DMS53 (cell line): ENCODE measurements around the gene TMCC1.
"Not testable (repeated sequence)": the region's sequence is repeated elsewhere in the genome, so short reads cannot be mapped to it uniquely, and the experiment has no call there.

ENCODE experiments used
- DNase-seq: peaks from one replicate; lab custom pipeline; 2025; lab: John Stamatoyannopoulos, UW

The TMCC1 gene

GRCh38 chr3:129893581-129894070, at the start of gene TMCC1:
Gene TMCC1, minus strand, starts transcription at chr3:129893711.
- DNase-seq = peak; percentile 96

DNA sequence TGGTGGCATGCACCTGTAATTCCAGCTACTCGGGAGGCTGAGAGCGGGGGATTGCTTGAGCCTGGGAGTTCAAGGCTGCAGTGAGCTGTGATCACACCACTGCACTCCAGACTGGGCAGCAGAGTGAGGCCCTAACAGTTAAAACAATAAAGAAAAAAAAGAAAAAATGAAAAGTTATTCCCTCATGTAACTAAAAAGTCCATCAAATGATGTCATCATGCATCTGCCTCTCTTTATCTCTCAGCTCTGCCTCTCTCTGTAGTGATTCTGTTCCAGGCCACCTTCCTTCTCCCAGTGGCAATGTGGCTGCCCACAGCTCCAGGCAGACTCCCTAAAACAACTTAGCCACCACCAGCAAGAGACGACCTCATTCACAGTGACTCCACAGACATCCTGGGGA, 49.5 kb upstream of the TMCC1 start:
- DNase-seq = no peak

DNA sequence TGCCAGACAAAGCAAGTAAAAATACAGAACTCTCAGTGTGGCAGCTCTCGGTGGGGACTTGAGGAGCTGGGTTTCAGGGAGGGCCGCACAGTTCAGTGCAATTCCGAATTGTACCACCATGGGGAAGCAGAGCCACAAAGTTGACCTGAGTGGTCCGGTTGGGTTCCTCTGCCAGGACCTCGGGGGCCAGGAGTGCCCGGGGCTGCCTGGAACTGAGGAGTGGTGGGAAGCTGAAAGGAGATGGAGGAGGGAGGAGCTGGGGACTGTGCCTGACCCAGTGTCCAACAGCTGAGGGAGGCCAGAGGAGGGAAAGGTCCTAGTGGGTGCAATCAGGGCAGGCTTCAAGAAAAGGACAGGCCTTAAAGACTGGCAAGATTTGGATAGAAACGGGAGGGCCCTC, 48.8 kb upstream of the TMCC1 start:
- peak; percentile 73 for DNase-seq

DNA sequence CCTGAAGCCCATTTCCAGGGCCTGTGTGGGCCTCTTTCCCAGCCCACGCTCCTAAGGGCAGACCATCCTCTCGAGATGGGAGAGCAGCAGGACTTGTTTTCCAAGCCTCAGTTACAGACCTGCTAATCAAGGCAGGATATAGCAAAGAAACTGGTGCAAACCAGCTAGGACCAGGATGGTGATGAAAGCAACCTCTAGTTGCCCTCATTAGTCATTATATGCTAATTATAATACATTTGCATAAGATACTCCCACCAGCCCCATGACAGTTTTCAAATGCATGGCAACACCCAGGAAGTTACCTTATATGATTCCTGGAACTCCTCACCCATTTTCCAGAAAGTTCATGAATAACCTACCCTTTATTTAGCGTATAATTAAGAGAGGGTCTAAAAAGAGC, 46.6 kb upstream of the TMCC1 start:
- no peak for DNase-seq

DNA sequence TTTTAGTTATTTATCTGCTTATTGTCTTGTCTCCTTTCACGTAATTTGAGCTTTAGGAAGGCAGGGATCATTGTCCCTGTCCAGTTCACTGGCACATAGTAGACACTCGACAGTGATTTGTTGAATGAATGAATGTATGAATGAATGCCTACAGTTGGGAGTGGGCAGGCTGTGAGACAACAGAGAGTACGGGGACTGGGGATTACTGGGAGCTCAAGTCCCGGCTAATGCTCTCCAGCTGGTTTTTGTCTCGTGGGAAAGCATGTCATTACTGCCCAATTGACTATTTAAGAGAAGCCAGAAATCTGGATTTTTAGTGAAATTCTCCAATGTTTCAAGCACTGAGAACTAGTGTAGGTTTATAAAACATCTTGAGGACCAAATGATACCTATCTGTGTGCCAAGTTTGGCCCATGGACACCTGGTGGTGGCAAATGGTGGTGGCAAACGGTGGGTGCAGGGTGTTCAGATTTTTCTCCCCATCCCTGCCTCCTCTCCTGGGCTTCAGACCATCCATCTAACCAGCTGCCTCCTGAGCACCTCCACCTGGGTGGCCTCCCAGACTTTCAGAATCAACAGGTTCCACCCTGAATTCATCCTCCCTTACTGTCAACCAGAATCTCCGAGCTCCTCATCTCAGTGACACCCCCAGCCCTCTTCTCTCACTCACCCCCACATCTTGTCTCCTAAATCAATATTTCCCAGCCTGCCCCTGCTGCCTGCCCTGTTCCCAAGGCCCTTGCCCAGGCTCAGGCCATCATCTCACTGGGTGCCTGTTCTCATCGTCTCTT, 44.8 kb upstream of the TMCC1 start:
- DNase-seq = peak; percentile 10

- no peak for DNase-seq
Observed at GRCh38 chr3:129937717-129938116, 44.2 kb upstream of the TMCC1 start.

GRCh38 chr3:129936757-129937156, 43.2 kb upstream of the TMCC1 start:
- peak; percentile 76 for DNase-seq

DNA sequence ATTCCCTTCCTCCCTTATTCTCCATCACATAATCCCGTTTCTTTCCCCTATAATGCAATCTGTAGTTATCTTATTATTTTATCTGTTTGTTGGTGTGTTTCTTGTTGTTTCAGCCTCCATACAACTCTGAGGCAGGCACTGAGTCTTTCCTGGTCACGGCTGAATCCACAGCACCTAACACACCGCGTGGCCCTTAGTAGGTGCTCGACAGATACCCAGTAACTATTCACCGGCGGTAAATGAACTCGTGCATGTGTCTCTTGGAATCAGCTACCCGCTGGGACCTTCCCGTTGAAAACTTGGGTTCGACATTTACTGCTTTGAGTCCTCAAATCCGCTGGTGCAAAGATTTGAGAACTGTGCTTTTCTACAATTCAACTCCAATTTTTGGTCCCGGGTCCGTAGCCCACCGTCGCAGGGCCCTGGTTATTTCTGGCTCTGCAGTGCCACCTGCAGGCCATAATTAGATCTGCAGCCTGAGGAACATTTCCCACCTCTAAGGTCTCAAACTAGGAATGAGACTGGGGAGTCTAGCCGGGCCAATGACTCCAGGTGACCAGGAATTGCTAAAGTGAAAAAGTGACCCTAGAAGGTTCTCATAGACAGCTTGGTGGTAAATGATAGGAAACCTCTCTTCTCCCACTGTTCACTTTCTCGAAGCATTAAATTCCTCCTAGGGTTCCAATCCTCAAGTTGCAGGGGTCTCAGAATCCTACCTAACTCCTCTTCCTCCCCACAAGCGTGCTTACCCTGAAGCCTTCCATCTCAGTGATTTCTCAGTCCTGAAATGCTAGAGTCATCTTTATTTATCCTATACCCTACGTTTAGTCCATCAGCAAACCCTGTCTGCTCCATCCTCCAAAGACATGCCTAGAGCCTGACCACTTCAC, 41.0 kb upstream of the TMCC1 start:
- DNase-seq = peak; percentile 47

GRCh38 chr3:129933471-129933870, 40.0 kb upstream of the TMCC1 start:
- no peak for DNase-seq

DNA sequence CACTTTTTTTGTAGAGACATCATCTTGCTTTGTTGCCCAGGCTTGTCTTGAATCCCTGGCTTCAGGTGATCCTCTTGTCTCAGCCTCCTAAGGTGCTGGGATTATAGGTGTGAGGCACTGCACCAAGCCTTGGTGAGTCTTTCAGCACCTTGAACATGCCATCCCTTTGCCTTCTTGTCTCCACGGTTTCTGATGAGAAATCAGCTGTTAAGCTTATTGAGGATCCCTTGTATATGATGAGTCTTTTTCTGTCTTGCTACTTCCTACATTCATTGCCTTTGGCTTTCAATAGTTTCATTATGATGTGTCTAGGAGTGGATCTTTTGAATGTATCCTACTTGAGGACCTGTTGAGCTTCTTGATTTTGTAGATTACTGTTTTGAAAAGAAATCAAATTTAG, 35.9 kb upstream of the TMCC1 start:
- DNase-seq = no peak

DNA sequence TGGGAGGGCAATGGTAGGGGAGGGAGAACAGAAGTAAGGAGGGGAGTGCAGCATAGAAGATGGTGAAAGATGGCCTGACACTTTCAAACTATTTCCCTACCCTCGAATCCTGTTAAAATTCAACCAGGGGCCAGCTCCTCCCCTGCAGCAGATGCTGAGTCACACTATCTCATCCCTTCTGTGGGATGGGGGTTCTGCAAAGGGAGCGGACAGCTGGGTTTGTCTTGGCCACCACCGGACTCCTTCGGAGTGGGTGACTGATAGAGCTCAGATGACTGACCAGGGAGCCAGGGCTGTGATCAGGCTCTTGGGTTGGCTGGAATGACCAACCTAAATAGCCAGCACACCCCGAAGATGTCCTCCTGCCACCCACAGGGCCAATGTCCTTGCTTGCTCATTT, 33.6 kb upstream of the TMCC1 start:
- DNase-seq = peak; percentile 56

DNA sequence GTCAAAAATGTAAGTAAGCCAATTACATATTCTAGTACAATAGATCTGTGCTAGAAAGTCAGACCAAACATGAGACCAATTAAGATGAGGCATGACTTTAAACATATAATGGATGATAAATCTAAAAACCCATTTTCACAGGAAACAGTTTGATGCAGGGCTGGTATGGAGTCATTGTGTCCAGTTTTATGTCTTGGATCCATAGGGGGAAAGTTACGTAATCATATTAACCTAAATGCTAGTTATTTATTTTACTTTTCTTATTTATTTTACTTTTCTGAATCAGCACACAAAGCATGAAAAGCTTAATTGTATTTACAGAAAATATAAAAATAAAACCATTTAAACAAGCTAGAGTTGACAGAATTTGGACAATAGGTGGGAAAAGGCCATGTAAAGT, 26.3 kb upstream of the TMCC1 start:
- DNase-seq = no peak

- DNase-seq = no peak
Observed at GRCh38 chr3:129919357-129919756, 25.8 kb upstream of the TMCC1 start.

DNA sequence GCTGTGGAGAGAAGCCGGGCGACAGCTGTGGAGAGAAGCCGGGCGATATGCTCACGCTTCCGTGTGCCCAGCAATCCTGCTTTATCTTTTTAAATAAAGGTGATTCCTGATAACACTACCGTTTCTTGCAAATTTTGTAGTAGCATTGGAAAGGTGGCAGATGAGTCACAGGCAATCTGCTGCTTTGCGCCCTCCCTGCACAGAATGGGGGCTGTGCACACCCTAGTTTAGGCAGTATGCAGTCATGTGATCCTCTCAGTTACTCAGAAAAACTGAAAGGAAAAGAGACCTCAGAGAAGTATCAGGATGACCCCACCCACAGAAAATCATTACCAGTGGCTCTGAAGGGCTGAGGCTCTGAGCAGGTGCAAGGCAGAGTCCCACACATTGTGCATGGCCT, 24.9 kb upstream of the TMCC1 start:
- no peak for DNase-seq

DNA sequence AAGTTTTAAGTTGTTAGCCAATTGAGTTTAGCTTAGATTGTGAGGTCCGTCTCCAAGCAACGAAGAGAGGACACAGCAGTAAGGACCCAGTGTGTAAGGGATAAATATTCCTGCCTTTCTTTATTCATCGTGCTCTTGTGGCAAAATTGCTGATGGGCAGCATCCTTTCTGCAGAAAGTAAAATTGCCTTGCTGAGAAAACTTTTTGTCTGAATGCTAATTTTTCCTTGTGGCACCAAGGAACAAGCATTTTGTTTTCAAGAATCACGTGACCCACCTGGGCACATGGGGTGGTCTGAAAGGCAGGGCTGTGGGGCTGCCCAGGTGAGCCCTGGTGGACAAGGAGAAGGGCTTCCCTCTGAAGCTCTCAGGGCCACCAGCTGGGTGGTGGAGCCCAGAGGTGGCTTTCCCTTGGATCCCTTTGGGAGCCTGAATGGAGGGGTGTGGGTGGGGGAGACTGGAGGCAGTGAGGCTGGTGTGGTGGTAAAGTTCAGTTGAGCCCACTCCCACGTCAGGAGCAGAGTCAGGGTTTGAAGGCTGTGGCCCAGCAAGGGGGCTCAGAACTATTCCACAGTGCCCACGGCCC, 24.0 kb upstream of the TMCC1 start:
- no peak for DNase-seq

DNA sequence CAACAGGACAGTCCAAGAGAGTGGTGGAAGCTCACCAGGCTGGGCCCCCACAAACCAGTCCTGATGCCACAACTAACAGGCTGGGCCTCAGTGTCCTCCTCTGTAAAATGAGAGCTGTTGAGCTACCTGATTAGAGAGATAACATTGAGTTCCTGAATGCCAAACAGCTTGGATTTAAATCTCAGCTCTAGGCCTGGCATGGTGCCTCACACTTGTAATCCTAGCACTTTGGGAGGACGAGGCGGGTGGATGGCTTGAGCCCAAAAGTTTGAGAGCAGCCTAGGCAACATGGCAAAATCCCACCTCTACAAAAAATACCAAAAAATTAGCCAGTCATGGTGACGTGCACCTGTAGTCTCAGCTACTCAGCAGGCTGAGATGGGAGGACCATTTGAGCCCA, 20.1 kb upstream of the TMCC1 start:
- no peak for DNase-seq

- DNase-seq = no peak
Observed at GRCh38 chr3:129911261-129911861, 17.9 kb upstream of the TMCC1 start.

- DNase-seq = not testable (repeated sequence)
Observed at GRCh38 chr3:129909235-129909634, 15.7 kb upstream of the TMCC1 start.

GRCh38 chr3:129908417-129908816, 14.9 kb upstream of the TMCC1 start:
- DNase-seq = no peak

DNA sequence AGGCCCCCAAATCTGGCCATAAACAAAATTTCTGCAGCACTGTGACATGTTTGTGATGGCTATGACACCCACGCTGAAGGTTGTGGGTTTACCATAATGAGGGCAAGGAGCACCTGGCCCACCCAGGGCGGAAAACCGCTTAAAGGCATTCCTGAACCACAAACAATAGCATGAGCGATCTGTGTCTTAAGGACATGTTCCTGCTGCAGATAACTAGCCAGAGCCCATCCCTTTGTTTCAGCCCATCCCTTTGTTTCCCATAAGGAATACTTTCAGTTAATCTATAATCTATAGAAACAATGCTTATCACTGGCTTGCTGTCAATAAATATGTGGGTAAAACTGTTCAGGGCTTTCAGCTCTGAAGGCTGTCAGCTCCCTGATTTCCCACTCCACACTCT, 7.8 kb upstream of the TMCC1 start:
- not testable (repeated sequence) for DNase-seq

DNA sequence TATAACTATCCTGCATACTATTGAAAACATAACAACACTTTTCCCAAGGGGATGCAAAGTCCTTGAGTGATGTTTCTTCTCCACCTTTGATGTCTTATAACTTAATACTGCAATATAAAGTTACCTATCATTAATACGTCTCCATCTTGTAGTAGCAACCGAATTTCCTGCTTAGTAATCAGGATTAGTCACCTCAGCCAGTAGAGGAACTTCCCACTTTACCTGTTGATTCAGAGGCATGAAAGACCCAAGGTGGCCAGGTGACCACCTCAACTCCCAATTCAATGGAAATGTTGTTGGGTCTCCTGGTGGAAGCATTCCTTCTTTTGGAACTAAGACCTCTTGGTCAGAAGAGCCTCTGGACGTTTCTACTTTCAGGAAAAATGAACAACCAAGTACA, 3.5 kb upstream of the TMCC1 start:
- no peak for DNase-seq

DNA sequence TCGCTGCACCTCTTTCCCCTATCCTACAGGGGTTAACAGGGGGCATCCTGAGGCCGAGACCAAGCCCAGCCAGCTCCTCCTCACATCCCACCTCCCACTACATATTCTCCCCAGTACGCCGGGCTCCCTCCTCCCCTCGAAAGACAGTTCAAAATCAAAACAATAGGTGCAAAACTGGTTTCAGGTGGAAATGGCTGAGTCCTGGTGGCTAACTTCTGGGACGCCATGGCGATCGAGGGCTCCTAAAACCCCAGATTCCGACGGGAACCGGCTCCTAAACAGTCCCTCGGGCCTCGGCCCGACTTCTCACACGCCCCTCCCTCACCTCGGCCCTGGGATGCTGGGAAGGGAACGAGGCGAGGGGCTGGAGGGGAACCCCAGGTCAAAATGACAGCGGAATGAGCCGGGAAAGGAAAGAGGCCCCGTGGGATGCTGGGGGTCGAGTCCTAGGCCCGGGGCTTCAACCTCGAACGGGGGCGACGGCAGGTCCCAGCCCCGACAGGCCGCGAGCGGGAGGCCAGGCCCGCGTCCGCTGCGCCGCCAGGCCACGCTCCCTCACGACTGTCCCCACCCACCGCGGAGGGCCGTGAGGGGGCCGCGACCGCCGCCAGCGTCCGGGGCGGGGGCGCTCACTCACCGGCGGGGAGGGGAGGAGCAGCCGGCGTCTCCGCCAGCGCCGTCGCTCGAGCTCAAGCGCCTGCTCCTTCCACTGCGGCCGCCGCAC, 492 bp downstream of the TMCC1 start:
- DNase-seq = peak; percentile 90
